Retinal pigment epithelial cell (primary cell): ENCODE data around the gene ACTN3.
"Not testable (repeated sequence)": the region's sequence is repeated elsewhere in the genome, so short reads cannot be mapped to it uniquely, and the experiment has no call there.

Experiments
- DNase-seq: peaks from one replicate; pipeline ENCODE4 v3.0.0-alpha.2; 2010; ENCODE audit warnings: low read depth
- H3K4me3 ChIP-seq: 2 replicates; pipeline ENCODE4 v1.5.1; 2011; ENCODE audit warnings: mild to moderate bottlenecking, low read length, control low read depth, moderate library complexity
- TF ChIP-seq, protein P1 (sequence below): conservative IDR thresholded peaks from 2 replicates; pipeline ENCODE4 v1.5.1; 2011; ENCODE audit warnings: low read depth, low read length, control low read depth, inconsistent platforms

ACTN3 gene

DNA sequence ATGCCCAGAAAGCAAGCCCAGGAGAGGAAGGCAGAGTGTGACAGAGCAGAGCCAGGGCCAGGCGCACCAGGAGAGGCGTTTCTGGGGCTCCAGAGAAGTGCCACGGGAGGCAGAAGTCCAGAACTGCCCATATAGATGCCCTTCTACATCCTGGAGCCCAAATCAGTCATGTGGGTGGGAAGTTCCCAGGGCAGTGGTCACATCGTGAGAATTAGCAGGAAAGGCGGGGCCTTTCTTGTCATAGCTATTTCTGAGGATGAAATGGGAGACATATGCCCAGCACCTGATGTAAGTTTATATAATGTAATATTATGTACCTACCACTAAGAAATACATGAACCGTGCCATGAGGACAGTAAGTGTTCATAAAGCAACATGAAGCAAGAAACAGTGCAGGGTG is 13.9 kb upstream of the ACTN3 start:
- TF ChIP-seq, protein P1, sequence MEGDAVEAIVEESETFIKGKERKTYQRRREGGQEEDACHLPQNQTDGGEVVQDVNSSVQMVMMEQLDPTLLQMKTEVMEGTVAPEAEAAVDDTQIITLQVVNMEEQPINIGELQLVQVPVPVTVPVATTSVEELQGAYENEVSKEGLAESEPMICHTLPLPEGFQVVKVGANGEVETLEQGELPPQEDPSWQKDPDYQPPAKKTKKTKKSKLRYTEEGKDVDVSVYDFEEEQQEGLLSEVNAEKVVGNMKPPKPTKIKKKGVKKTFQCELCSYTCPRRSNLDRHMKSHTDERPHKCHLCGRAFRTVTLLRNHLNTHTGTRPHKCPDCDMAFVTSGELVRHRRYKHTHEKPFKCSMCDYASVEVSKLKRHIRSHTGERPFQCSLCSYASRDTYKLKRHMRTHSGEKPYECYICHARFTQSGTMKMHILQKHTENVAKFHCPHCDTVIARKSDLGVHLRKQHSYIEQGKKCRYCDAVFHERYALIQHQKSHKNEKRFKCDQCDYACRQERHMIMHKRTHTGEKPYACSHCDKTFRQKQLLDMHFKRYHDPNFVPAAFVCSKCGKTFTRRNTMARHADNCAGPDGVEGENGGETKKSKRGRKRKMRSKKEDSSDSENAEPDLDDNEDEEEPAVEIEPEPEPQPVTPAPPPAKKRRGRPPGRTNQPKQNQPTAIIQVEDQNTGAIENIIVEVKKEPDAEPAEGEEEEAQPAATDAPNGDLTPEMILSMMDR, result no peak
- no peak overlapping the region for H3K4me3 ChIP-seq
- no peak for DNase-seq

DNA sequence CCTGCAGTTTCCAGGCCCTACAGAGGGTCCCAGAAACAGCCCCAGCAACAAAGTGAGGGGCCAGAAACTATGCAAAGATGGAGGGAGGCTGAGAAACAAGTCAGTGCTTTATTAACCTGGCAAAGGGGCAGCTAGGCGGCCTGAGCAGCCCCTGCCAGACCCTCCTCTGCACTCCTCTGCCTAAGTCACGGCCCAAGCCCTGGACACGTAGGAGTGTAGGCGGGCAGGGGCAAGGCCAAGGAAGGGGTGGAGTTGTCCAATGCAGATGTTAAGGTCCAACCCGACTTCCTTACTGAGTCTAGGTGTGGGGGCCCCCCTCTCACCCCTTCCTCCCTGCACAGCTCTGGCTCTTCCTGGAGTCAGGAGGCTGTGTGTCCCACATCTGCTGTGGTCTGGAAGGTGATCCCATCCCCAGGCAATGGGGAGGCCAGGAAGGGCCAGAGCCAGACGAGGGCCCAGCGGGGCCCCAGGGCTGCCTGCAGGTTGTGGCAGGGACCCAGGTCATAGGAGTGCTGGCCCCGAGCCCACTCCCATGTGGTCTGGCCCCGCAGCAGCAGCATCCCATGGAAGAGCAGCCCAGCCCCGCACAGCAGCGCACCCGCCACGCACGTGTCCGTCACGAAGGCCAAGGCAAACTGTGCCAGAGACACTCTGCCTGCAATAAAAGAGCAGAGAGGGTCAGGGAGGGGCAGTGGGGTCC is 7.4 kb upstream of the ACTN3 start:
- TF ChIP-seq, protein P1, result no peak
- H3K4me3 ChIP-seq, result no peak overlapping the region
- DNase-seq, result no peak

DNA sequence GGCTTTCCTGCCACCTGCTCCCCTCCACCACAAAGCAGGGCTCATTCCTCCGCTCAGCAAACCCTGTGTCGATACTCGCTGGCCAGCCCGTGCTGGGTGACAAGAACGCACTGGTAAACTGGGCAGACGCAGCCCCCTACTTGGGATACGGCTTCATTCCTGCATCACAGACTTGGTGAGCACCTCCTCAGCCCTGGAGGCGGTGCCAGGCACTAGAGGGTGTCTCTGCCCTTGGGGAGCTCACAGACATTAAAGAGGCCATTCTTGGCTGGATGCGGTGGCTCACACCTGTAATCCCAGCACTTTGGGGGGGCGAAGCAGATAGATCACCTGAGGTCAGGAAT is 6.9 kb upstream of the ACTN3 start:
- TF ChIP-seq, protein P1, result no peak
- DNase-seq, result no peak
- no peak overlapping the region for H3K4me3 ChIP-seq

DNA sequence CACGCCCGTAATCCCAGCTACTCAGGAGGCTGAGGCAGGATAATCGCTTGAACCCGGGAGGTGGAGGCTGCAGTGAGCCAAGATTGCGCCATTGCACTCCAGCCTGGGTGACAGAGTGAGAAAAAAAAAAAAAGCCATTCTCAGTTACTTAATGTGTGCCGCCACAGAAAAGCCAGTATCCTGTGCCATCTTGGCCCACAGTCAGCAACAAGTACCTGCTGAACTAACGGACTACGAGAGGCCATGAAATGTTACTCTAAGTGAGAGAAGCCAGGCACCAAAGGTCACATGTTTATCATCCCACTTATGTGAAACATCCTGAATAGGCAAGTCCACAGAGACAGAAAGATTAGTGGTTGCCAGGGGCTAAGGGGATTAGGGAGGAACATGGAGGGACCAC is 6.1 kb upstream of the ACTN3 start:
- not testable (repeated sequence) for DNase-seq, H3K4me3 ChIP-seq

DNA sequence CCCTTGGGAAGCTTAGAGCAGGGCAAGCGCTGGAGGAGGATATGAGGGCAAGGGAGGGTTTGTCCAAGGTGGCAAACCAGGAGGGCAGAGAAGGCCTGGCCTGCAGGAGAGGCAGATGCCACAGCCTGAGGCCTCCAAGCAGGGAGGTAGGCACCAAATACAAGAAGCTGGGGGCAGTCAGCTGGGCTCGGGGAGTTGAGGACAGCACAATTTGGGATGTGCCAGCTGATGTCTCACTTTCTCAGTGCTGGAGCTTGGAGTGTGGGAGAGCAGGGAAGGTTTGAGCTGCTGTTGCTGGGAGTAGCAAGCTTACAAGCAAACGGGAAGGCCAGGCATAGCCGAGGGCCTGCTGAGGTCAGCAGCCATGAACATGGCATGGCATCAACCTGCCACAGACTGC is 4.8 kb upstream of the ACTN3 start:
- TF ChIP-seq, protein P1, result no peak
- no peak for DNase-seq
- H3K4me3 ChIP-seq, result no peak overlapping the region

DNA sequence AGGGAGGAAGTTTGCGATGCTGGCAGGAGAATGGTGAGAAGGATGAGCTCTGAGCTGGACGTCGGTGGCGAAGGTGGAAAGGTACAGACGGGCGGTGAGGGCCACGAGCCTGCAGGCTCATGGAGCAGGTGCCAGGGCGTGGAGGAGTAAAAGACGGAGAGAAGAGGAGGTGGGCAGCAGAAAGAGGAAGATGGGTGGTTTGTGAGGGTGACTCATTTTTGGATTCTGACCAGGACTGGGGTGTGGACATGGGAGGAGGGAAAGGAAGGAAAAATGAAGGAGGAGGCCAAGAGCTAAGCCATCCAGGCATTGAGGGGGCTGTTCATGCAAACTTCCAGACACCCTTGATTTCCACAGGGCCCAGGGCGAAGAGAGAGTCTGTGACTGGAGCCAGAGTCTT is 4.3 kb upstream of the ACTN3 start:
- no peak for DNase-seq
- TF ChIP-seq, protein P1, result no peak

DNA sequence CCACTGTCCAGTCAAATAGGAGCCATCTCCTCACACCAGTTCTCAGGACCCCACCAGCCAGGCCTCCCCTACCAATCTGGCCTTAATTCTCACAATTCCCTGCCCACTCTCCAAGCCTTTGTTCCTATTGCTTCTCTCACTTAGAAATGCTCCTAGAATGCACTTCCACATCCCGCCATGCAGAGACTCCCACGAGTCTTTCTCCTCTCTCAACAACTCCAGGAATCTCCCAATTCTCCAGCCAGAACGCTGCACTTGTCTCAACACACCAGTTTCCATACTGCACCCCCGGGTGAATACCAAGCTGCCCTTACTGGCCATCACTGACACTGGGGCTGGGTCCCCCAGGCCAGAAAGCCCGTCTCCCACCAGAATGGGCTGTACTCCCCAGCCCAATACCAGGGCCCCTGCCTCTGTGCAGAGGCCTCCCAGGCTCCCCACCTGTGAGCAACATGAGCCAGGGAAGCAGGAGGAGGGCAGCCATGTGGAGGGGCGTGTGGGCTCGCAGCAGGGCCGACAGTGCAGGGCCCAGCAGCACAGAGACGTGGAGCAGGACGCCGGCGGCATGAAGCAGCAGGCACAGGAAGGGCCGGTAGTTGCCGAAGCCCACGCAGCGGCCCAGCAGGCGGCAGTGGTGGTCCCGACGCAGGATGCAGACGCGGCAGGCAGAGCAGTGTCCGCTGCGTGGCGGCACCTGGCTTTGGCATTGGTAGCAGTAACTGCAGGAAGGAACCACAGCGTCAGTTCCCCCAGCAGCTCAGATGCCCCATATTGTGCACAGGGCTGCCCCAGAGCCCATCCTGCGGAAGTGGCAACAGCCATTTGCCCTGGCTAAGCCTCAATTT is 3.2 kb upstream of the ACTN3 start:
- peak overlapping the region; percentile 7 for H3K4me3 ChIP-seq
- peak; percentile 13 for DNase-seq
- TF ChIP-seq, protein P1, result peak; percentile 73

More for the DNA sequence above, 4.3 kb upstream of the ACTN3 start:
- no peak overlapping the region for H3K4me3 ChIP-seq

DNA sequence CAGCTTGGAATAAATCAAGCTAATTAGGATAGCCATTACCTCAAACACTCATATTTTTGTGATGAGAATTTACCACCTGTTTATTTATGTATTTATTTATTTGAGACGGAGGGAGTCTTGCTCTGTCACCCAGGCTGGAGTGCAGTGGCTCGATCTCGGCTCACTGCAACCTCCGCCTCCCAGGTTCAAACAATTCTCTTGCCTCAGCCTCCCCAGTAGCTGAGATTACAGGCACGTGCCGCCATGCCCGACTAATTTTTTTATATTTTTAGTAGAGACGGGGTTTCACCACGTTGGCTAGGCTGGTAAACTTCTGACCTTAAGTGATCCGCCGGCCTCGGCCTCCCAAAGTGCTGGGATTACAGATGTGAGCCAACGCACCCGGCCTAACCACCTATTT is 1.8 kb upstream of the ACTN3 start:
- peak overlapping the region; percentile 62 for H3K4me3 ChIP-seq
- not testable (repeated sequence) for DNase-seq
